Lower leg skin (tissue), 4 donors: Measurements from ENCODE around the gene C16orf90. TPM values are rescaled to one million over a fixed set of nuclear protein-coding genes. Genes with fewer than 3 reads are reported as not detected.

Experiments
- DNase-seq, 2 donors: peaks; one replicate each; pipeline ENCODE4 v3.0.0-alpha.2; 2019; ENCODE audit warnings: low spot score in 2 of 2
- H3K4me3 ChIP-seq: fragments of 200-600 bp; sonication (generic); 2 replicates; pipeline ENCODE4 v1.5.1; 2017; ENCODE audit warnings: mild to moderate bottlenecking, low read depth; ENCODE audit not compliant: poor library complexity, severe bottlenecking
- CTCF ChIP-seq, 3 donors: fragments of 450-650 bp; IDR thresholded peaks; one replicate each; pipeline ENCODE4 v1.5.1; 2016; ENCODE audit warnings: antibody characterized with exemption in 3 of 3, mild to moderate bottlenecking in 3 of 3, moderate library complexity in 2 of 3
- POLR2A ChIP-seq, 2 donors: fragments of 450-650 bp; IDR thresholded peaks; one replicate each; pipeline ENCODE4 v1.6.1; 2016 to 2017; ENCODE audit warnings: antibody characterized with exemption in 2 of 2, mild to moderate bottlenecking in 1 of 2, moderate library complexity in 1 of 2
- WGBS, 2 donors: methylation state at CpG; one replicate each; pipeline ENCODE4 v1.1.5; 2018; 5-methylcytosine and 5-hydroxymethylcytosine counted together
- intact Hi-C: fragments of 100-400 bp; cut with DNase I; formaldehyde crosslinking; loops from one replicate; pipeline ENCODE4 v1.15.0; 2023; ENCODE audit warnings: low total_unique reads
- microRNA-seq, 2 donors: library from miRNA; unstranded; fragments of <30 nt; microRNA quantifications; one replicate each; pipeline ENCODE4, GENCODE V29; 2016; ENCODE audit warnings: borderline replicate concordance in 2 of 2, borderline number of aligned reads in 1 of 2
- total RNA-seq, 4 donors: library from RNA; depleted of rRNA; stranded (reverse); fragments of >200 nt; gene quantifications; one replicate each; pipeline ENCODE4 v1.1.0, GENCODE V29; 2016

C16orf90 gene
- total RNA-seq, 4 donors from 2014 or later = not detected

GRCh38 chr16:3454631-3455147, 40.6 kb downstream of the C16orf90 start:
- no peak overlapping the region for H3K4me3 ChIP-seq
- WGBS, 2 donors = 76 to 77% methylated on average over 10 of the region's 10 CpGs
- peak in 1 of 2 donors; percentile 3 for DNase-seq
- TF ChIP-seq POLR2A (IDR thresholded peaks at IDR 0.05) (no peak), CTCF (IDR thresholded peaks at IDR 0.05) (no peak)
- intact Hi-C loops = no loop called here

- H3K4me3 ChIP-seq = no peak overlapping the region
- no peak for TF ChIP-seq POLR2A (IDR thresholded peaks at IDR 0.05)
- TF ChIP-seq CTCF (IDR thresholded peaks at IDR 0.05) = no peak
- peak in 1 of 2 donors; percentile 28 for DNase-seq
- WGBS, 2 donors = 80 to 81% methylated on average over 5 of the region's 5 CpGs
- intact Hi-C loops = no loop called here
Observed at GRCh38 chr16:3454093-3454492, 41.2 kb downstream of the C16orf90 start.

GRCh38 chr16:3444032-3444388, 51.3 kb downstream of the C16orf90 start:
- no peak for DNase-seq

More at GRCh38 chr16:3444032-3444388, 51.3 kb downstream of the C16orf90 start:
- WGBS, 2 donors = 43 to 47% methylated on average over 10 of the region's 10 CpGs
- TF ChIP-seq POLR2A (IDR thresholded peaks at IDR 0.05) = no peak
- TF ChIP-seq CTCF (IDR thresholded peaks at IDR 0.05) = no peak
- intact Hi-C loops = no loop called here
- peak overlapping the region; percentile 47 for H3K4me3 ChIP-seq

Small RNA genes lying within 50 kb of the gene (microRNA-seq; reads per million reads assigned to microRNA genes)
- gene MIR6126 = 0 reads per million in 2 donors

Other genes starting within 250 kb of the C16orf90 start
- 1 to 10 TPM in 2 of 4 donors, under 1 TPM in 2; 0.80 to 3.3 (median 1.8) TPM for gene MEFV, start 238.9 kb downstream of the C16orf90 start, total RNA-seq
- 10 to 100 TPM; 40.4 to 62.3 (median 55.2) TPM for gene ZNF263, start 212.0 kb downstream of the C16orf90 start, total RNA-seq
- 1 to 10 TPM; 1.9 to 6.9 (median 3.0) TPM for gene TIGD7, start 190.1 kb downstream of the C16orf90 start, total RNA-seq
- gene ZNF75A, start 190.0 kb downstream of the C16orf90 start, total RNA-seq = 10 to 100 TPM; 13.3 to 23.5 (median 18.2) TPM
- gene OR2C1, start 139.6 kb downstream of the C16orf90 start, total RNA-seq = under 1 TPM in 2 of 4 donors, not detected in 2; 0.39 to 0.88 TPM
- gene ZSCAN32, start 94.5 kb downstream of the C16orf90 start, total RNA-seq = 10 to 100 TPM in 2 of 4 donors, 1 to 10 TPM in 2; 8.2 to 16.4 (median 11.7) TPM
- gene ZNF174, start 94.3 kb downstream of the C16orf90 start, total RNA-seq = 10 to 100 TPM; 12.3 to 16.4 (median 13.4) TPM
- gene ZNF597, start 52.0 kb downstream of the C16orf90 start, total RNA-seq = 1 to 10 TPM; 2.1 to 3.2 (median 2.5) TPM
- gene NAA60, start 51.8 kb downstream of the C16orf90 start, total RNA-seq = 10 to 100 TPM; 21.2 to 42.2 (median 24.8) TPM
- gene CLUAP1, start 5.5 kb upstream of the C16orf90 start, total RNA-seq = 10 to 100 TPM in 2 of 4 donors, 1 to 10 TPM in 2; 4.3 to 21.8 (median 11.7) TPM
- under 1 TPM; 0.15 to 0.74 (median 0.28) TPM for gene NLRC3, start 81.9 kb upstream of the C16orf90 start, total RNA-seq
- gene SLX4, start 116.1 kb upstream of the C16orf90 start, total RNA-seq = 1 to 10 TPM; 1.2 to 2.6 (median 2.5) TPM
- 10 to 100 TPM; 11.0 to 25.1 (median 14.2) TPM for gene DNASE1, start 159.2 kb upstream of the C16orf90 start, total RNA-seq
- gene TRAP1, start 222.0 kb upstream of the C16orf90 start, total RNA-seq = 10 to 100 TPM; 56.2 to 94.1 (median 67.4) TPM